GM12878 (cell line): Measurements from ENCODE around the gene ASRGL1. TPM values are rescaled to one million over a fixed set of nuclear protein-coding genes. Genes with fewer than 3 reads are reported as not detected.

Experiments
- ATAC-seq: fragments of 200-7000 bp; cut with Tn5 transposase; 3 replicates; pipeline ENCODE4 v1.9.1; 2020; ENCODE audit warnings: mild to moderate bottlenecking, moderate library complexity
- BruUV-seq: library from RNA; stranded (reverse); fragments of 400-500 nt; replicated peaks from 2 replicates; lab custom pipeline; 2021; lab: Mats Ljungman, UMichigan
- CTCF ChIA-PET: fragments of 300-600 bp; sonication (Branson Sonifier 250); formaldehyde crosslinking; extraction: SDS; loops from one replicate; lab custom pipeline; 2021; ENCODE audit warnings: inconsistent platforms; lab: Yijun Ruan, JAX
- POLR2A ChIA-PET: fragments of 350-600 bp; formaldehyde crosslinking; extraction: SDS; loops from one replicate; lab custom pipeline; 2021; ENCODE audit warnings: inconsistent platforms; lab: Charles Lee
- RAD21 ChIA-PET: fragments of 300-600 bp; sonication (Branson Sonifier 250); formaldehyde crosslinking; loops from one replicate; lab custom pipeline; 2023; ENCODE audit warnings: antibody characterized with exemption; ENCODE audit not compliant: unreplicated experiment; lab: Charles Lee
- SMC1A ChIA-PET: fragments of 300-600 bp; sonication (Branson Sonifier 250); formaldehyde crosslinking; loops from one replicate; lab custom pipeline; 2023; ENCODE audit not compliant: unreplicated experiment, uncharacterized antibody; lab: Charles Lee
- DNase-seq: peaks from one replicate; pipeline ENCODE4 v3.0.0-alpha.2; 2011; ENCODE audit warnings: low read depth, low spot score
- FAIRE-seq: peaks from 3 replicates; lab custom pipeline; 2011; peaks lifted over from hg19 to GRCh38; lab: Jason Lieb, UNC
- H2AFZ ChIP-seq: 2 replicates; pipeline ENCODE4 v1.6.0; 2011; ENCODE audit warnings: low read depth, low read length, control low read depth; ENCODE audit not compliant: control insufficient read depth
- H3K27ac ChIP-seq: 2 replicates; pipeline ENCODE4 v1.5.1; 2011; ENCODE audit warnings: control low read depth; ENCODE audit not compliant: control insufficient read depth, insufficient read depth
- H3K27me3 ChIP-seq, 2 experiments: replicated peaks in 1 of 2; 2 replicates each; pipeline versions ENCODE4 v1.6.0 to v1.6.1; 2011; ENCODE audit warnings: low read length in 1 of 2; ENCODE audit not compliant: control insufficient read depth in 2 of 2, insufficient read depth in 2 of 2
- H3K36me3 ChIP-seq, 2 experiments: 2 replicates each; pipeline ENCODE4 v1.5.1; 2011; ENCODE audit warnings: low read length in 1 of 2; ENCODE audit not compliant: control insufficient read depth in 2 of 2, insufficient read depth in 2 of 2
- H3K4me1 ChIP-seq: 2 replicates; pipeline ENCODE4 v1.6.1; 2011; ENCODE audit warnings: mild to moderate bottlenecking, low read length, moderate library complexity, mixed read lengths; ENCODE audit not compliant: control insufficient read depth, insufficient read depth
- H3K4me2 ChIP-seq: 2 replicates; pipeline ENCODE4 v1.6.0; 2011; ENCODE audit warnings: control low read depth; ENCODE audit not compliant: control insufficient read depth, insufficient read depth
- H3K4me3 ChIP-seq: fragments of 200-600 bp; sonication (generic); 2 replicates; pipeline ENCODE4 v1.5.1; 2016
- H3K79me2 ChIP-seq: 2 replicates; pipeline ENCODE4 v1.6.0; 2011; ENCODE audit warnings: low read length; ENCODE audit not compliant: control insufficient read depth, insufficient read depth
- H3K9ac ChIP-seq: 2 replicates; pipeline ENCODE4 v1.8.0; 2011; ENCODE audit warnings: low read length, control low read depth, mixed read lengths; ENCODE audit not compliant: control insufficient read depth, insufficient read depth
- H3K9me3 ChIP-seq: replicated peaks from 3 replicates; pipeline ENCODE4 v1.5.1; 2011; ENCODE audit warnings: mild to moderate bottlenecking, low read length; ENCODE audit not compliant: control insufficient read depth, insufficient read depth
- H4K20me1 ChIP-seq: 2 replicates; pipeline ENCODE4 v1.6.0; 2011; ENCODE audit not compliant: control insufficient read depth, insufficient read depth
- CHD4 ChIP-seq: fragments of 200-600 bp; sonication (generic); IDR thresholded peaks from 2 replicates; pipeline ENCODE4 v1.6.1; 2016; ENCODE audit warnings: mild to moderate bottlenecking
- HDGF ChIP-seq: fragments of 450-650 bp; IDR thresholded peaks from 2 replicates; pipeline ENCODE4 v1.6.1; 2016; ENCODE audit warnings: antibody characterized with exemption
- IRF4 ChIP-seq: IDR thresholded peaks from 2 replicates; pipeline ENCODE4 v1.6.1; 2011; ENCODE audit warnings: low read depth, low read length
- KDM1A ChIP-seq: fragments of 200-600 bp; sonication (generic); IDR thresholded peaks from 2 replicates; pipeline ENCODE4 v1.6.1; 2016; ENCODE audit warnings: borderline replicate concordance
- POLR2AphosphoS2 ChIP-seq: IDR thresholded peaks from 2 replicates; pipeline ENCODE4 v1.6.1; 2011; ENCODE audit warnings: low read depth, mild to moderate bottlenecking, low read length, improper control_type of control experiment, moderate library complexity
- RELA ChIP-seq: fragments of 450-650 bp; IDR thresholded peaks from 2 replicates; pipeline ENCODE4 v1.8.0; 2014; ENCODE audit warnings: borderline replicate concordance; ENCODE audit not compliant: partially characterized antibody
- SMAD5 ChIP-seq: IDR thresholded peaks from 2 replicates; pipeline ENCODE4 v1.6.1; 2016; ENCODE audit warnings: antibody characterized with exemption, low read depth
- TCF7 ChIP-seq: IDR thresholded peaks from 2 replicates; pipeline ENCODE4 v1.6.1; 2014; ENCODE audit warnings: antibody characterized with exemption, borderline replicate concordance
- ZNF24 ChIP-seq: fragments of 450-650 bp; IDR thresholded peaks from 2 replicates; pipeline ENCODE4 v1.6.1; 2017; ENCODE audit warnings: antibody characterized with exemption, mild to moderate bottlenecking
- WGBS: methylation state at CpG from one replicate; pipeline ENCODE4 v1.1.6; 2016; ENCODE audit warnings: low lambda C conversion rate; ENCODE audit not compliant: insufficient replicate concordance, insufficient coverage; ENCODE audit errors: missing lambda C conversion rate; 5-methylcytosine and 5-hydroxymethylcytosine counted together
- in situ Hi-C: fragments of 300-500 bp; cut with MboI; formaldehyde crosslinking; loops from 9 replicates; pipeline ENCODE4 v1.14.3; 2018; ENCODE audit warnings: mixed read lengths
- intact Hi-C: fragments of 100-400 bp; cut with micrococcal nuclease; formaldehyde crosslinking; loops from one replicate; pipeline ENCODE4 v1.14.2; 2022; ENCODE audit not compliant: unreplicated experiment
- polyA plus RNA-seq, 11 experiments: library from polyadenylated mRNA; depleted of rRNA in 4 of 11; unstranded in 6 of 11; stranded (reverse) in 5 of 11; fragments of >200 nt; fragmentation: Nextera tagmentation in 4 of 11; fragmentation: Illumina TruSeq in 1 of 11; extraction: Ambion mirVana in 4 of 11; extraction: Trizol in 1 of 11; gene quantifications; 1 replicate in 1 of 11; 2 replicates in 10 of 11; pipeline versions ENCODE4 v1.2.1 to v1.2.3, GENCODE V29; 2011 to 2016; ENCODE audit warnings: inconsistent platforms in 2 of 11, missing spikeins in 2 of 11, low read depth in 1 of 11
- total RNA-seq, 4 experiments: library from RNA; depleted of rRNA in 3 of 4; stranded (reverse); fragments of >200 nt in 3 of 4; fragmentation: Illumina TruSeq in 1 of 4; extraction: Trizol in 1 of 4; gene quantifications; 2 replicates each; pipeline versions ENCODE4 v1.2.1 to v1.2.3, GENCODE V29; 2013 to 2021
- TF ChIP-seq, protein P1 (sequence below): IDR thresholded peaks from 2 replicates; pipeline ENCODE4 v1.6.1; 2012; ENCODE audit warnings: mild to moderate bottlenecking, low read depth, low read length
- TF ChIP-seq, protein P2 (sequence below): fragments of 450-650 bp; formaldehyde crosslinking; IDR thresholded peaks from 2 replicates; pipeline ENCODE4 v1.4.0; 2022; ENCODE audit warnings: mild to moderate bottlenecking, moderate library complexity

ASRGL1 gene
- total and polyA plus RNA-seq, 10 of the 15 experiments (the other 5 are each of a cell fraction or from before 2014, with no cell fraction given) = 0.97 to 24.5 (median 4.8) TPM

DNA sequence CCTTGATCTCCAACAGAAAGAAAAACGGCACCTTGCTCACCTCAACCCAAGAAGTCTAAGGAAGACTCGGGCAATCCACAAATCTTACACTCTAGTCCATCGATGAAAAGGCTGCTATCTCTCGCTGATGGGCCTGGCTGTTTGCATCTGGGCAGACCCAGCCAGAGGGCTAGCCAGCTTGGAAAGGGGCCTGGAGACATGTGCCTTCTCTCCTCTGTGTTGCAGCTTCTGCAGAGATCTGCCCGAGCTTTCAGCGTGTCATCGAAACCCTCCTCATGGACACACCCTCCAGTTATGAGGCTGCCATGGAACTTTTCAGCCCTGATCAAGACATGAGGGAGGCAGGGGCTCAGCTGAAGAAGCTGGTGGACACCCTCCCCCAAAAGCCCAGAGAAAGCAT, 84.7 kb downstream of the ASRGL1 start:
- H2AFZ ChIP-seq = no peak overlapping the region
- H3K27ac ChIP-seq = no peak overlapping the region
- no peak for ATAC-seq
- CTCF ChIA-PET = interaction anchor here (0.6 to 12.5 kb wide), 8 partner anchors 27 to 273 kb away, joined by 3 to 280 read pairs (median 5); no protein-coding TSS in a partner anchor
- no peak overlapping the region for H3K4me3 ChIP-seq
- no peak overlapping the region for H3K4me2 ChIP-seq
- H3K4me1 ChIP-seq = no peaks in the 10 kb centered on the region
- no peak for DNase-seq
- no TSS peak for BruUV-seq
- intact Hi-C loops (loop anchor here (10.0 kb wide), 1 partner anchor 443 kb away; no protein-coding TSS in a partner anchor), in situ Hi-C loops (loop anchor here (10.0 kb wide), 3 partner anchors 133 to 443 kb away; no protein-coding TSS in a partner anchor)
- FAIRE-seq = no peak
- H3K9me3 ChIP-seq = no peaks in the 10 kb centered on the region
- POLR2A ChIA-PET = interaction anchor here (0.7 to 1.2 kb wide), 4 partner anchors 14 to 121 kb away, joined by 3 to 5 read pairs (median 3); no protein-coding TSS in a partner anchor
- H3K27me3 ChIP-seq = no peaks in the 10 kb centered on the region; a peak in 1 of 4 replicates
- 87% methylated on average over 7 of the region's 7 CpGs for WGBS
- no peak overlapping the region for H3K9ac ChIP-seq
- TF ChIP-seq, protein P1, sequence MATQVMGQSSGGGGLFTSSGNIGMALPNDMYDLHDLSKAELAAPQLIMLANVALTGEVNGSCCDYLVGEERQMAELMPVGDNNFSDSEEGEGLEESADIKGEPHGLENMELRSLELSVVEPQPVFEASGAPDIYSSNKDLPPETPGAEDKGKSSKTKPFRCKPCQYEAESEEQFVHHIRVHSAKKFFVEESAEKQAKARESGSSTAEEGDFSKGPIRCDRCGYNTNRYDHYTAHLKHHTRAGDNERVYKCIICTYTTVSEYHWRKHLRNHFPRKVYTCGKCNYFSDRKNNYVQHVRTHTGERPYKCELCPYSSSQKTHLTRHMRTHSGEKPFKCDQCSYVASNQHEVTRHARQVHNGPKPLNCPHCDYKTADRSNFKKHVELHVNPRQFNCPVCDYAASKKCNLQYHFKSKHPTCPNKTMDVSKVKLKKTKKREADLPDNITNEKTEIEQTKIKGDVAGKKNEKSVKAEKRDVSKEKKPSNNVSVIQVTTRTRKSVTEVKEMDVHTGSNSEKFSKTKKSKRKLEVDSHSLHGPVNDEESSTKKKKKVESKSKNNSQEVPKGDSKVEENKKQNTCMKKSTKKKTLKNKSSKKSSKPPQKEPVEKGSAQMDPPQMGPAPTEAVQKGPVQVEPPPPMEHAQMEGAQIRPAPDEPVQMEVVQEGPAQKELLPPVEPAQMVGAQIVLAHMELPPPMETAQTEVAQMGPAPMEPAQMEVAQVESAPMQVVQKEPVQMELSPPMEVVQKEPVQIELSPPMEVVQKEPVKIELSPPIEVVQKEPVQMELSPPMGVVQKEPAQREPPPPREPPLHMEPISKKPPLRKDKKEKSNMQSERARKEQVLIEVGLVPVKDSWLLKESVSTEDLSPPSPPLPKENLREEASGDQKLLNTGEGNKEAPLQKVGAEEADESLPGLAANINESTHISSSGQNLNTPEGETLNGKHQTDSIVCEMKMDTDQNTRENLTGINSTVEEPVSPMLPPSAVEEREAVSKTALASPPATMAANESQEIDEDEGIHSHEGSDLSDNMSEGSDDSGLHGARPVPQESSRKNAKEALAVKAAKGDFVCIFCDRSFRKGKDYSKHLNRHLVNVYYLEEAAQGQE = no peak
- TF ChIP-seq ZNF24 (no peak), IRF4 (no peak), KDM1A (no peak), POLR2AphosphoS2 (no peak), TCF7 (no peak), CHD4 (no peak), RELA (no peak), SMAD5 (no peak), HDGF (no peak)
- TF ChIP-seq, protein P2, sequence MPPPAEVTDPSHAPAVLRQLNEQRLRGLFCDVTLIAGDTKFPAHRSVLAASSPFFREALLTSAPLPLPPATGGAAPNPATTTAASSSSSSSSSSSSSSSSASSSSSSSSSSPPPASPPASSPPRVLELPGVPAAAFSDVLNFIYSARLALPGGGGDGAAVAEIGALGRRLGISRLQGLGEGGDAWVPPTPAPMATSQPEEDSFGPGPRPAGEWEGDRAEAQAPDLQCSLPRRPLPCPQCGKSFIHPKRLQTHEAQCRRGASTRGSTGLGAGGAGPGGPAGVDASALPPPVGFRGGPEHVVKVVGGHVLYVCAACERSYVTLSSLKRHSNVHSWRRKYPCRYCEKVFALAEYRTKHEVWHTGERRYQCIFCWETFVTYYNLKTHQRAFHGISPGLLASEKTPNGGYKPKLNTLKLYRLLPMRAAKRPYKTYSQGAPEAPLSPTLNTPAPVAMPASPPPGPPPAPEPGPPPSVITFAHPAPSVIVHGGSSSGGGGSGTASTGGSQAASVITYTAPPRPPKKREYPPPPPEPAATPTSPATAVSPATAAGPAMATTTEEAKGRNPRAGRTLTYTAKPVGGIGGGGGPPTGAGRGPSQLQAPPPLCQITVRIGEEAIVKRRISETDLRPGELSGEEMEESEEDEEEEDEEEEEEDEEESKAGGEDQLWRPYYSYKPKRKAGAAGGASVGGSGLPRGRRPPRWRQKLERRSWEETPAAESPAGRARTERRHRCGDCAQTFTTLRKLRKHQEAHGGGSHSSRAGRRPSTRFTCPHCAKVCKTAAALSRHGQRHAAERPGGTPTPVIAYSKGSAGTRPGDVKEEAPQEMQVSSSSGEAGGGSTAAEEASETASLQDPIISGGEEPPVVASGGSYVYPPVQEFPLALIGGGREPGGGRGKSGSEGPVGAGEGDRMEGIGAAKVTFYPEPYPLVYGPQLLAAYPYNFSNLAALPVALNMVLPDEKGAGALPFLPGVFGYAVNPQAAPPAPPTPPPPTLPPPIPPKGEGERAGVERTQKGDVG (CRISPR knock-in tag) = no peak
- TF ChIP-seq, all 136 proteins: peak for 0
- no peaks in the 10 kb centered on the region for H4K20me1 ChIP-seq
- ChIA-PET SMC1A (interaction anchor here (0.7 to 7.4 kb wide), 4 partner anchors 11 to 137 kb away, joined by 3 to 94 read pairs (median 5); no protein-coding TSS in a partner anchor), RAD21 (no interaction called here)
- no peaks in the 10 kb centered on the region for H3K79me2 ChIP-seq
- no peaks in the 10 kb centered on the region for H3K36me3 ChIP-seq
